GM12878 (cell line): ENCODE results near the gene ACTG1. TPM values are rescaled to one million over a fixed set of nuclear protein-coding genes. Genes with fewer than 3 reads are reported as not detected.

Experiments used
- ATAC-seq: fragments of 200-7000 bp; cut with Tn5 transposase; 3 replicates; pipeline ENCODE4 v1.9.1; 2020; ENCODE audit warnings: mild to moderate bottlenecking, moderate library complexity
- BruUV-seq: library from RNA; stranded (reverse); fragments of 400-500 nt; replicated peaks from 2 replicates; lab custom pipeline; 2021; lab: Mats Ljungman, UMichigan
- CTCF ChIA-PET: fragments of 300-600 bp; sonication (Branson Sonifier 250); formaldehyde crosslinking; extraction: SDS; loops from one replicate; lab custom pipeline; 2021; ENCODE audit warnings: inconsistent platforms; lab: Yijun Ruan, JAX
- POLR2A ChIA-PET: fragments of 350-600 bp; formaldehyde crosslinking; extraction: SDS; loops from one replicate; lab custom pipeline; 2021; ENCODE audit warnings: inconsistent platforms; lab: Charles Lee
- RAD21 ChIA-PET: fragments of 300-600 bp; sonication (Branson Sonifier 250); formaldehyde crosslinking; loops from one replicate; lab custom pipeline; 2023; ENCODE audit warnings: antibody characterized with exemption; ENCODE audit not compliant: unreplicated experiment; lab: Charles Lee
- SMC1A ChIA-PET: fragments of 300-600 bp; sonication (Branson Sonifier 250); formaldehyde crosslinking; loops from one replicate; lab custom pipeline; 2023; ENCODE audit not compliant: unreplicated experiment, uncharacterized antibody; lab: Charles Lee
- DNase-seq: peaks from one replicate; pipeline ENCODE4 v3.0.0-alpha.2; 2011; ENCODE audit warnings: low read depth, low spot score
- FAIRE-seq: peaks from 3 replicates; lab custom pipeline; 2011; peaks lifted over from hg19 to GRCh38; lab: Jason Lieb, UNC
- H2AFZ ChIP-seq: 2 replicates; pipeline ENCODE4 v1.6.0; 2011; ENCODE audit warnings: low read depth, low read length, control low read depth; ENCODE audit not compliant: control insufficient read depth
- H3K27ac ChIP-seq: 2 replicates; pipeline ENCODE4 v1.5.1; 2011; ENCODE audit warnings: control low read depth; ENCODE audit not compliant: control insufficient read depth, insufficient read depth
- H3K27me3 ChIP-seq, 2 experiments: replicated peaks in 1 of 2; 2 replicates each; pipeline versions ENCODE4 v1.6.0 to v1.6.1; 2011; ENCODE audit warnings: low read length in 1 of 2; ENCODE audit not compliant: control insufficient read depth in 2 of 2, insufficient read depth in 2 of 2
- H3K36me3 ChIP-seq, 2 experiments: 2 replicates each; pipeline ENCODE4 v1.5.1; 2011; ENCODE audit warnings: low read length in 1 of 2; ENCODE audit not compliant: control insufficient read depth in 2 of 2, insufficient read depth in 2 of 2
- H3K4me1 ChIP-seq: 2 replicates; pipeline ENCODE4 v1.6.1; 2011; ENCODE audit warnings: mild to moderate bottlenecking, low read length, moderate library complexity, mixed read lengths; ENCODE audit not compliant: control insufficient read depth, insufficient read depth
- H3K4me2 ChIP-seq: 2 replicates; pipeline ENCODE4 v1.6.0; 2011; ENCODE audit warnings: control low read depth; ENCODE audit not compliant: control insufficient read depth, insufficient read depth
- H3K4me3 ChIP-seq: fragments of 200-600 bp; sonication (generic); 2 replicates; pipeline ENCODE4 v1.5.1; 2016
- H3K79me2 ChIP-seq: 2 replicates; pipeline ENCODE4 v1.6.0; 2011; ENCODE audit warnings: low read length; ENCODE audit not compliant: control insufficient read depth, insufficient read depth
- H3K9ac ChIP-seq: 2 replicates; pipeline ENCODE4 v1.8.0; 2011; ENCODE audit warnings: low read length, control low read depth, mixed read lengths; ENCODE audit not compliant: control insufficient read depth, insufficient read depth
- H3K9me3 ChIP-seq: replicated peaks from 3 replicates; pipeline ENCODE4 v1.5.1; 2011; ENCODE audit warnings: mild to moderate bottlenecking, low read length; ENCODE audit not compliant: control insufficient read depth, insufficient read depth
- H4K20me1 ChIP-seq: 2 replicates; pipeline ENCODE4 v1.6.0; 2011; ENCODE audit not compliant: control insufficient read depth, insufficient read depth
- BCL11A ChIP-seq: IDR thresholded peaks from 2 replicates; pipeline ENCODE4 v1.6.1; 2011; ENCODE audit warnings: low read depth, low read length
- CHD1 ChIP-seq: IDR thresholded peaks from 2 replicates; pipeline ENCODE4 v1.6.1; 2012; ENCODE audit warnings: low read depth, low read length, improper control_type of control experiment
- FOXK2 ChIP-seq: fragments of 450-650 bp; IDR thresholded peaks from 2 replicates; pipeline ENCODE4 v1.6.1; 2017; ENCODE audit warnings: mild to moderate bottlenecking, moderate library complexity
- GATAD2B ChIP-seq: fragments of 450-650 bp; conservative IDR thresholded peaks from 2 replicates; pipeline ENCODE4 v1.6.1; 2017; ENCODE audit warnings: low read depth, mild to moderate bottlenecking, moderate library complexity
- HCFC1 ChIP-seq: fragments of 150-350 bp; IDR thresholded peaks from 2 replicates; pipeline ENCODE4 v1.6.1; 2014; ENCODE audit warnings: low read length
- HDGF ChIP-seq: fragments of 450-650 bp; IDR thresholded peaks from 2 replicates; pipeline ENCODE4 v1.6.1; 2016; ENCODE audit warnings: antibody characterized with exemption
- KAT2A ChIP-seq: conservative IDR thresholded peaks from 2 replicates; pipeline ENCODE4 v1.6.1; 2011; ENCODE audit warnings: low read depth, low read length; ENCODE audit not compliant: control insufficient read depth
- NRF1 ChIP-seq: conservative IDR thresholded peaks from 2 replicates; pipeline ENCODE4 v1.6.1; 2011; ENCODE audit warnings: mild to moderate bottlenecking, low read depth, low read length, improper control_type of control experiment
- RAD51 ChIP-seq: fragments of 450-650 bp; IDR thresholded peaks from 2 replicates; pipeline ENCODE4 v1.6.1; 2016; ENCODE audit warnings: moderate library complexity, mild to moderate bottlenecking, inconsistent platforms
- SMAD1 ChIP-seq: fragments of 450-650 bp; IDR thresholded peaks from 2 replicates; pipeline ENCODE4 v1.6.1; 2018; ENCODE audit warnings: mild to moderate bottlenecking, low read depth; ENCODE audit not compliant: partially characterized antibody
- STAT3 ChIP-seq: IDR thresholded peaks from 2 replicates; pipeline ENCODE4 v1.6.1; 2011; ENCODE audit warnings: low read depth, low read length, improper control_type of control experiment
- TCF3 ChIP-seq: IDR thresholded peaks from 2 replicates; pipeline ENCODE4 v1.6.1; 2012; ENCODE audit warnings: low read depth, mild to moderate bottlenecking, low read length, borderline replicate concordance; ENCODE audit not compliant: insufficient read depth
- USF2 ChIP-seq: IDR thresholded peaks from 2 replicates; pipeline ENCODE4 v1.6.1; 2011; ENCODE audit warnings: low read depth, low read length, improper control_type of control experiment, borderline replicate concordance
- ZNF622 ChIP-seq: fragments of 450-650 bp; IDR thresholded peaks from 2 replicates; pipeline ENCODE4 v1.6.1; 2017; ENCODE audit warnings: mild to moderate bottlenecking, inconsistent platforms
- WGBS: methylation state at CpG from one replicate; pipeline ENCODE4 v1.1.6; 2016; ENCODE audit warnings: low lambda C conversion rate; ENCODE audit not compliant: insufficient replicate concordance, insufficient coverage; ENCODE audit errors: missing lambda C conversion rate; 5-methylcytosine and 5-hydroxymethylcytosine counted together
- in situ Hi-C: fragments of 300-500 bp; cut with MboI; formaldehyde crosslinking; loops from 9 replicates; pipeline ENCODE4 v1.14.3; 2018; ENCODE audit warnings: mixed read lengths
- intact Hi-C: fragments of 100-400 bp; cut with micrococcal nuclease; formaldehyde crosslinking; loops from one replicate; pipeline ENCODE4 v1.14.2; 2022; ENCODE audit not compliant: unreplicated experiment
- polyA plus RNA-seq, 11 experiments: library from polyadenylated mRNA; depleted of rRNA in 4 of 11; unstranded in 6 of 11; stranded (reverse) in 5 of 11; fragments of >200 nt; fragmentation: Nextera tagmentation in 4 of 11; fragmentation: Illumina TruSeq in 1 of 11; extraction: Ambion mirVana in 4 of 11; extraction: Trizol in 1 of 11; gene quantifications; 1 replicate in 1 of 11; 2 replicates in 10 of 11; pipeline versions ENCODE4 v1.2.1 to v1.2.3, GENCODE V29; 2011 to 2016; ENCODE audit warnings: inconsistent platforms in 2 of 11, missing spikeins in 2 of 11, low read depth in 1 of 11
- total RNA-seq, 4 experiments: library from RNA; depleted of rRNA in 3 of 4; stranded (reverse); fragments of >200 nt in 3 of 4; fragmentation: Illumina TruSeq in 1 of 4; extraction: Trizol in 1 of 4; gene quantifications; 2 replicates each; pipeline versions ENCODE4 v1.2.1 to v1.2.3, GENCODE V29; 2013 to 2021

The ACTG1 gene
- total and polyA plus RNA-seq, 10 of the 15 experiments (the other 5 are each of a cell fraction or from before 2014, with no cell fraction given) = 810 to 6,105 (median 3,650) TPM

GRCh38 chr17:81468770-81469121 is 43.9 kb downstream of the ACTG1 start:
- TF ChIP-seq RAD51 (no peak), USF2 (no peak), KAT2A (no peak), SMAD1 (no peak), HCFC1 (no peak)
- H3K4me3 ChIP-seq = no peak overlapping the region
- H3K9ac ChIP-seq = no peak overlapping the region
- in situ Hi-C loops = no loop called here
- peaks cover 0 to under 1% of the 10 kb centered on the region in 2 experiments; a peak in 2 of 4 replicates for H3K27me3 ChIP-seq
- 43% methylated on average over 16 of the region's 18 CpGs for WGBS
- ChIA-PET SMC1A (no interaction called here), CTCF (no interaction called here), POLR2A (no interaction called here), RAD21 (no interaction called here)
- H3K4me1 ChIP-seq = no peaks in the 10 kb centered on the region
- ATAC-seq (no peak), DNase-seq (no peak), FAIRE-seq (no peak)
- no peaks in the 10 kb centered on the region; the same call in 2 of the 3 replicates for H3K9me3 ChIP-seq
- H3K79me2 ChIP-seq = no peaks in the 10 kb centered on the region
- H3K27ac ChIP-seq = no peak overlapping the region
- BruUV-seq = no TSS peak
- H2AFZ ChIP-seq = no peak overlapping the region
- no peaks in the 10 kb centered on the region for H3K36me3 ChIP-seq
- H4K20me1 ChIP-seq = no peaks in the 10 kb centered on the region
- intact Hi-C loops = no loop called here
- H3K4me2 ChIP-seq = no peak overlapping the region

DNA sequence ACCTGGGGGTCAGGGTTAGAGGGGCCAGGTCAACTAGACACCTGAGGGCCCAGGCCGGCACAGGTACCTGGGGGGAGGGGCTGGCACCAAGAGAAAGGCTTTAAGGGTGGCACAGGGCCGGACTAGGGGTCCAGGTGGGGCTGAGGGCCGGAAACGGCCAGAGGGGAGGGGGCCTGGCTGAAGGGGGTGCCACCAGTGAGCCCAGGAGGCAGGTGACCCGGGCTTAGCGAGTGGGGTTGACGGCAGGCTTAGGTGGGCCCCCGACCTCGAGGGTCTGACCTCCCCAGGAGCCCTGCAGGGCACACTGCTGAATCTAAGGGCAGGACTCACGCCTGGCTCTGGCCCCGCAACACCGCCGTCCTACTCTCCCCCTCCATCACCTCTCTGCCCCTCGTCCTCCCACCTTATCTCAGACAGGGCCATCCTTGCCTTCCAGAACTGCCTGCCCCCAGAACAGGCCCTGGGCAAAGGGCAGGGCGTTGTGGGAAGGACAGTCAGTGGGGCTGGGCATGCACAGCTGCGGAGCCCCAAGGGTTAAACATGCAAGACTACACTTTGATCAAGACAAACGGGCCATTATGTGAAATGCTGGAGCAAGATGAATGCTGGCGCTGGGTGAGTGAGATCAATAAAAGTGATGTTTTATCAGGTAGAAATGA is 44.4 kb downstream of the ACTG1 start:
- TF ChIP-seq BCL11A (no peak), HDGF (no peak), STAT3 (no peak), CHD1 (no peak), FOXK2 (no peak), GATAD2B (no peak), ZNF622 (no peak), TCF3 (no peak), NRF1 (no peak)
- TF ChIP-seq, all 136 proteins: peak for 0
- ATAC-seq (no peak), DNase-seq (no peak), FAIRE-seq (no peak)
- no peaks in the 10 kb centered on the region for H4K20me1 ChIP-seq
- intact Hi-C loops = no loop called here
- no peaks in the 10 kb centered on the region for H3K4me1 ChIP-seq
- in situ Hi-C loops = no loop called here
- no peak overlapping the region for H2AFZ ChIP-seq
- 27% methylated on average over 18 of the region's 18 CpGs for WGBS
- no peaks in the 10 kb centered on the region for H3K36me3 ChIP-seq
- no peak overlapping the region for H3K9ac ChIP-seq
- no peaks in the 10 kb centered on the region for H3K79me2 ChIP-seq
- no TSS peak for BruUV-seq
- no peaks in the 10 kb centered on the region; the same call in 2 of the 3 replicates for H3K9me3 ChIP-seq
- no peak overlapping the region for H3K4me3 ChIP-seq
- ChIA-PET RAD21 (no interaction called here), POLR2A (no interaction called here), CTCF (no interaction called here), SMC1A (no interaction called here)
- H3K4me2 ChIP-seq = no peak overlapping the region
- no peaks in the 10 kb centered on the region; a peak in 1 of 4 replicates for H3K27me3 ChIP-seq
- H3K27ac ChIP-seq = no peak overlapping the region
